ENCODE measurements around the gene RIMBP3C.
"Not testable (repeated sequence)": the region's sequence is repeated elsewhere in the genome, so short reads cannot be mapped to it uniquely, and the experiment has no call there.

RIMBP3C gene

DNA sequence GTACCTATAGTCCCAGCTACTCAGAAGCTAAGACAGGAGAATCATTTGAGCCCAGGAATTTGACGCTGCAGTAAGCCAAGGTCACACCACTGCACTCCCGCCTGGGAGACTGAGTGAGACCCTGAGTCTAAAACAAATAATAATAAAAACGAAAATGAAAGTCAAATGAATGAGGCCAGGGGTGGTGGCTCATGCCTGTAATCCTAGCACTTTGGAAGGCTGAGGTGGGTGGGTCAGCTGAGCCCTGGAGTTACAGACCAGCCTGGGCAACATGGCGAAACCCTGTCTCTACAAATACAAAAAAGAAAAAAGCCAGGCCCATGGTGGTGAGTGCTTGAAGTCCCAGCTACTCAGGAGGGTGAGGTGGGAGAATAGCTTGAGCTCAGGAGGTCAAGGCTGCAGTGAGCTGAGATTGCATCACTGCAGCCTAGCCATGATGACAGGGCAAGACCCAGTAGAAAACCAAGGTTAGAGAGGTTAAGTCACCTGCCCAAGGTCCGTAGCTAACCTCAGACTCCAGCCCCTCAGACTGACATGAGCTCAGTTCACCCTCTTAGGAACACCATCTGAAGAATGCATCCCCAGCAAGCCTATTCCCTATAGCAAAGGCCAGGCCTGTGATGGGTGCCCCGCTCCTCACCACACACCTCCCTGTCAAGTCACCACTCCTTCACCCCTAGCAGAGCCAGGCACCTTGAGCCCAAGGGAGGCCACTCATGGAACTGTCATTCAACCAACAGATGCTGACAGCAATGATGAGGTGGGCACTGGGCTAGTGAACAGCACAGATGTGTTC, 24.4 kb downstream of the RIMBP3C start:
- DNase-seq = not testable (repeated sequence)

DNA sequence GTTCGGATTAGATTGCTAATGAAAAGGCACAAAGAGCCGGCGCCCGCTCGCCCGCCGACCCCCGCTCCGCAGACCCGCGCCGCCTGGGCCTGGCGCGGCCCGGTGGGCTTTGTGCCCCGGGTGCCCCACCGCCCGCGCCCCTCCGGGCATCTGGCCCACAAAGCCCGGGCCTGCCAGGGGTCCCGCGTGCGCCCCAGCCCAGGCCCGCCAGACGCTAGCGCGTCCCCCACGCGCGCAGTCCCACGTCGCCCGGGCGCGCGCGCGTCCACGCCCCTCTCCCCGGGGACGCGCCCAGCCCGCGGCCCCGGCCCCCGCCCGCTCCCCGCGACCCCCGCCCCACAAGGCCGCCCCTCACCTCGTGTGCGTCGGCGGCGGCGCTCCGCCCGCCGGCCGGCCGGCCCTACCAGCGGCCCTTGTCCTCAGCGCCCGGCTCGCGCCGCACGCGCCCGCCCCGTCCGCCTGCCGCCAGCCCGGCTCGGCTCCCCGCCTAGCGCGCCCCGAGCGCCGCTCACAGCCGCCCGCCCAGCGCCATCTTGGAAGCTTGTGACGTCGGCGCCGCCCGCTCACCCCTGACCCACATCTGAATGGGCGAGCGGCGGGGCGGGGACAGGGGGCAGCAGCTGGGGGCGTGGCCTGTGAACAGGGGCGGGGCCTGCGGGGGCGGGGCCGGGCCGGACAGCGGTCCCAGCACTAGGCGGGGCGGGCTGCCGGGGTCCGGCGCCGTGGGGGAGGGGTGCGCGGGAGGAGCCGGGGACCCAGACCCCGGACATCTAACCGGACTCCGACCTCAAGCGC, 34.1 kb downstream of the RIMBP3C start:
- not testable (repeated sequence) for DNase-seq

DNA sequence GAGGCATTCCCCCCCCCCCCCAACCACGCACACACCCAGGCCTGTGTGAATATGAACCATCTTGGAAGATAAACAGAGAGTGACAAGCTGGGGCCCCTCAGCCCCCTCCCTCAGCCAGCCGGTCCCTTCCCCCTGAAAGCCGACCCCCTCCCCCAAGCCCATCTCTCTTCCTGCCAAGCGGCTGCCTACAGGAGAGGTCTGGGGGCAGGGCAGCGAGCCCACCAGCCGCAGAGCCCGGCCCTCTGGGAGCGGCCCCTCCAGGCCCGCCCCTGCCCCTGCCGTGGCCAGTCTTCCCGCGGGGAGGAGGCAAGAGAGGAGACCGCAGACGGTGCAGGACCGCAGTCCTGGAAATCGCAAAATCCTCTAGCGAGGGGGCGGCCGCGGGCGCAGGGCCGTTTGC, 34.7 kb downstream of the RIMBP3C start:
- not testable (repeated sequence) for DNase-seq

DNA sequence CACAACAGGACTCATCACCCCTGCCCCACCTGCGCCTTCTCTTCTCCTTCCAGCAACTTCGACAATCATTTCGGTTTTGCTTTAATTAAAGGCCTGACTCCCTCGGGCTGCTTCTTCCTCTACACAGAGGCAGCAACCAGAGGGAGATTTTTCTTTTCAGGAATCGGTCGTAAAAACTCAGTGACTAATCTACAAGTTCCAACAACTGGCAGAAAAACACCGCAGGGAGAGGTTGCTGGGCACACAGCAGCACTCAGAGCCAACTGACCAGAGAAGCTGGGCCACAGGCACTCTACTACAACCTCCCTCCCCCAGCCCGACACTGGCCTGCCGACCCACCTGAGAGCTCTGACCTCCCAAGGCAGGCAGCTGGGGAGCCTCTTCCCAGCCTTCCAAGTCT, 36.0 kb downstream of the RIMBP3C start:
- not testable (repeated sequence) for DNase-seq

DNA sequence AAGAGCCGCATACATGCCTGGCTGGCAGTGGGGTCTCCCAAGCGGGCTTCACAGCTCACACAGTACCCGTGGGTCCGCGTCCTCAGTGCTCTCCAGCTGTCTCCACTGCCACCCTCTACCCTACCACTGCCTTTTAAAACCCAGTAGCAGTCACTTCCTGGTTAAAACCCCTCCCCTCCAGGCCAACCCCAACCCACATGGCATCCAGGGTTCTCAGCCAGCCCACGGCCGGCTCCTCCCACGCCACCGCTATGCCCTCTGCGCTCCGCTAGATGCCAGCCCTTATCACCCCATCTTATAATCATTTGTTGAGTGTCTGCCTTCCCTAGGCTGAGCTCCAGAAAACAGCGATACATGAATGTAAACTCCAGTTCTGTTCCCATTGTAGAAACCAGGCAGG, 37.1 kb downstream of the RIMBP3C start:
- DNase-seq = not testable (repeated sequence)

DNA sequence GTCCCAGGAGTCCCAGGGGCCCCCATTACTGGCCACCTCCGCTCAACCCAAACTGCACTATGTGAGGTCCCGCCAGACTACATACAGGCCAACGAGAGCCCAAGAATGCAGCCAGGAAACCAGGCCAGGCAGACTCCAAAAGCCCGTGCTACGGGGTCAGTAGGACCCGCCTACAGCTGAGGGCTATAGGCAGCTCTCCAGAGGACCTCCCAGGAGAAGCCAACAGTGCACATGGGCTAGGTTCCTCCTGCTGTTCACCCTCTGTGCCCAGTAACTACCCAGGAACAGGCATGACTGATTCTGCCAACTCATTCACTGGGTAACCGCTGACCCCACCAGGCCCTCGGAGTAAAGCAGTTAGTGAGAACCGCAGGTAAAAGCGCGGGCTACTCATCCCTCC, 39.2 kb downstream of the RIMBP3C start:
- not testable (repeated sequence) for DNase-seq

DNA sequence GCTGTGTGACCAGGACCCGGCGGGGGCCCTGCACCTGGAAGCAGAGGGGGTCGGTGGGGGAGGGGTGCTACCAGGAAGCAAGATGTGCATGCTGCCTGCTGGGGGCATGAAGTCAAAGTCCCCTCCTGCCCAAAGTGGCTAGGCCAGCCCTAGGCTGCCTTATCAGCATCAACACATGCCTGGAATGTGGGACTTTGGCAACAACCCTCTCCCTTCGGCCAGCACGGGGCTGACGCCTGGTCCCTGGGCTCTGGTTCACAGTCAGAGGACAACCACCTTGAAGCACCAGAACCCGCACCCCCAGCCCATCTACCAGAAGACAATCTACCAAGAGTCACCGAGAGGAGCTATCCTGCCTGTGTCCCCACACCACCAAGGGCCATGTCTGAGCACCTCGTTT, 40.9 kb downstream of the RIMBP3C start:
- not testable (repeated sequence) for DNase-seq

DNA sequence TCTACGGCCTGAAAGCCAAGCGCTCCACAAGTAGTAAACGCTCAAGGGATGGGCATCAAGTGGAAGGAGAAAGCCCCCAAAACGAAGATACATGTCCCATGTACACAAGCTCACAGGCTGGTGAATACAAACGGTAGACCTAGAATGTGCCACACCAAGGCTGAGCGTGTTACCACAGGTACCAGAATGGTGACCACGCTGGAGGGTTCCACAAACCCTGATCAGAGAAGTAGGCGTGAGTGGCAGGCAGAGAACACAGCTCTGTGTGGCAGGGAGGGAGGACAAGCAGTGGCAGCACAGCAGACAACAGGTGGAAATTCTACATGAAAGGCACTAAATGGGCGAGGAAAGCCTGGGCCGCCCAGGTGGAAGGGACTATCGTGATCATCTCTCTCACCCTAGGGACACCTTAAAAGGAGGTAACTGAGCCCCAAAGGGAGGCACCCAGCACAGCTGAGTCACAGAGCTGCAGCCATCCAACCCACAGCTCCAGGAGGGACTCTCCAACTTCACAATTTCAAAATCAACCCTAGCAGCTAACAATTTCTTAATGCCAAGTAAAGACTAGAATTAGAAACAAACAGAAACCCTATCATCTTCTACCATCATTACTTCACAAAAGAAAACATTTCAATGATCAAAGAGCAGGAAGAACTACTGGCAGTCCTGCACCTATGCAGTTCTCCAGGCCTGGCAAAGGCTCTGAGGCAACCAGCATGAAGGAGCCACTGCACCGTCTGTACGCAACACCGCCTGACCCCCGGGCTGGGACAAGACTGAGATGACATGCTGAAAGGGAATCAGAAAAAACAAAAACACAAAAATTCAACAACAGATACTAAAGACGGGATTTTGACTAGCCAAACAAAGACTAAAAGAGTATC, 51.4 kb downstream of the RIMBP3C start:
- not testable (repeated sequence) for DNase-seq

DNA sequence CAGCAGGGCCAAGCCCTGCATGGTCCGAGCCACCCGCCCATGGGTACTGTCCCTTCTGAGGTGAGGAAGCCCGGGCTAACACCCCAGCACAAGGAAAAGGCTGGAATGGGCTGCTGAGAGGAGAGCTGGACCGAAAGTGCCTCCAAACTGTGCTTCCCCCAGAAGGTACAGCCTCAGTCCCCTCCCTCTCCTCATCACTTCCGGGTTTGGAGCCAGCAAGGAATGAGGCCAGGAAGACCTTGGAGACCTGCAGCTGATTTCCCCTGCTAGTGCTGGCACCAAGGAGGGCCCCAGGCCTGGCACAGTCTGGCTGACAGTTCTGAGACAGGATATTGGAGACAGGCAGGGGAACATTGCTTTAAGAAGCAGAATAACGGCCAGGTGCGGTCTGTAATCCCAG, 52.8 kb downstream of the RIMBP3C start:
- DNase-seq = not testable (repeated sequence)

DNA sequence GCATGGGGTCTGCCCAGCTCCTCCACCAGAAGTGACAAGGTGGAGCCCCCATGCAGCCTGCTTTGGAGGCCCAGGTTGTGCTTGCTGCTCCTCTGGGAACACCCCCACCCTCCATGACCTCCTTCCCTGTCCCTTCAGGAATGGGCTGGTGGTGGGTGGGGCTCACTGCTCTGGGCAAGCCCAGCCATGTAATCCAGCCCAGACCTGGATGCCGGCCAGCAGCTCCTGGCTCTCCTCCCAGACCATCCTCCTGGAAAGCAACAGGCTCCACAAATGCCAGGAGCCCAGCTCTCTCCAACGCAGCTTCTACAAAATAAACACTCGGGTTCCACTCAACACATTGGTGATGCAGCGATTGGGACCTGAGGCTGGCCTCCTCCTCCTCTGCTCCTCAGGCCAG, 53.3 kb downstream of the RIMBP3C start:
- not testable (repeated sequence) for DNase-seq

All from activated CD4-positive, alpha-beta T cell treated with anti-CD3 and anti-CD28 coated beads, Interleukin-2, amount 50 U/mL, for 16 hours (primary cell).